SU-DHL-6 (cell line): ENCODE measurements around the gene CST5.
"Not testable (repeated sequence)": the region's sequence is repeated elsewhere in the genome, so short reads cannot be mapped to it uniquely, and the experiment has no call there.

Source experiments
- H2AFZ ChIP-seq: fragments of 200-600 bp; sonication (generic); 2 replicates; pipeline ENCODE4 v1.6.1; 2014; ENCODE audit warnings: low read depth, mild to moderate bottlenecking, moderate library complexity, mixed read lengths, antibody characterized with exemption, low read length; ENCODE audit not compliant: severe bottlenecking
- H3F3A ChIP-seq: fragments of 200-600 bp; shearing (Covaris generic); 2 replicates; pipeline ENCODE4 v1.6.0; 2016; ENCODE audit warnings: antibody characterized with exemption, mild to moderate bottlenecking; ENCODE audit not compliant: insufficient read depth
- H3K27ac ChIP-seq: fragments of 200-600 bp; sonication (generic); 2 replicates; pipeline ENCODE4 v1.5.1; 2016; ENCODE audit warnings: low read depth, mild to moderate bottlenecking, low read length, moderate library complexity, mixed read lengths
- H3K27me3 ChIP-seq: fragments of 200-600 bp; sonication (generic), shearing (Covaris generic); 2 replicates; pipeline ENCODE4 v1.6.0; 2014; ENCODE audit warnings: mild to moderate bottlenecking, low read length
- H3K36me3 ChIP-seq: fragments of 200-600 bp; sonication (generic); 2 replicates; pipeline ENCODE4 v1.6.1; 2014; ENCODE audit warnings: mild to moderate bottlenecking, low read length, mixed read lengths
- H3K4me2 ChIP-seq: fragments of 300-600, 200-600 bp; shearing (Covaris generic), sonication (generic); 2 replicates; pipeline ENCODE4 v1.6.0; 2014; ENCODE audit warnings: low read length, low read depth, mild to moderate bottlenecking; ENCODE audit not compliant: poor library complexity, severe bottlenecking
- H3K4me3 ChIP-seq: fragments of 200-600 bp; sonication (generic); 2 replicates; pipeline ENCODE4 v1.5.1; 2014; ENCODE audit warnings: antibody characterized with exemption, low read length, mild to moderate bottlenecking, mixed read lengths; ENCODE audit not compliant: insufficient read depth, poor library complexity, severe bottlenecking
- H3K79me2 ChIP-seq: fragments of 200-600 bp; sonication (generic); 2 replicates; pipeline ENCODE4 v1.6.1; 2014; ENCODE audit warnings: mild to moderate bottlenecking, low read length, moderate library complexity; ENCODE audit not compliant: insufficient read depth
- H3K9ac ChIP-seq: fragments of 200-600 bp; sonication (generic); 2 replicates; pipeline ENCODE4 v1.7.0; 2014; ENCODE audit warnings: mild to moderate bottlenecking, low read length
- H3K9me2 ChIP-seq: fragments of 200-600 bp; sonication (generic); replicated peaks from 2 replicates; pipeline ENCODE4 v1.6.1; 2014; ENCODE audit warnings: low read length; ENCODE audit not compliant: insufficient read depth
- H3K9me3 ChIP-seq: fragments of 200-600 bp; sonication (generic); 2 replicates; pipeline ENCODE4 v1.6.1; 2014; ENCODE audit warnings: low read length, mixed read lengths; ENCODE audit not compliant: insufficient read depth
- H4K20me1 ChIP-seq: fragments of 200-600 bp; sonication (generic); 2 replicates; pipeline ENCODE4 v1.6.1; 2014; ENCODE audit warnings: low read depth, mild to moderate bottlenecking, antibody characterized with exemption, low read length, moderate library complexity, mixed read lengths
- EZH2phosphoT487 ChIP-seq: fragments of 200-600 bp; sonication (generic), shearing (Covaris generic); conservative IDR thresholded peaks from 2 replicates; pipeline ENCODE4 v1.6.1; 2018; ENCODE audit warnings: mild to moderate bottlenecking, antibody characterized with exemption, low read length, moderate library complexity, mixed read lengths
- TF ChIP-seq, protein P1 (sequence below): fragments of 200-600 bp; sonication (generic); IDR thresholded peaks from one replicate; pipeline ENCODE4 v1.5.1; 2017; ENCODE audit warnings: antibody characterized with exemption, mild to moderate bottlenecking, low read length, moderate library complexity; ENCODE audit not compliant: insufficient read depth, poor library complexity, severe bottlenecking

The CST5 gene

GRCh38 chr20:23909390-23909789 lies 29.8 kb upstream of the CST5 start:
- Histone ChIP-seq H3K79me2 (no peaks in the 10 kb centered on the region), H3K36me3 (no peaks in the 10 kb centered on the region), H3K9ac (no peak overlapping the region), H3K27me3 (no peaks in the 10 kb centered on the region), H3K9me3 (no peaks in the 10 kb centered on the region), H3K27ac (no peak overlapping the region), H3K4me2 (no peak overlapping the region), H3F3A (no peaks in the 10 kb centered on the region), H3K4me3 (no peak overlapping the region), H2AFZ (no peak overlapping the region), H4K20me1 (no peaks in the 10 kb centered on the region), H3K9me2 (no peaks in the 10 kb centered on the region)
- TF ChIP-seq, protein P1, sequence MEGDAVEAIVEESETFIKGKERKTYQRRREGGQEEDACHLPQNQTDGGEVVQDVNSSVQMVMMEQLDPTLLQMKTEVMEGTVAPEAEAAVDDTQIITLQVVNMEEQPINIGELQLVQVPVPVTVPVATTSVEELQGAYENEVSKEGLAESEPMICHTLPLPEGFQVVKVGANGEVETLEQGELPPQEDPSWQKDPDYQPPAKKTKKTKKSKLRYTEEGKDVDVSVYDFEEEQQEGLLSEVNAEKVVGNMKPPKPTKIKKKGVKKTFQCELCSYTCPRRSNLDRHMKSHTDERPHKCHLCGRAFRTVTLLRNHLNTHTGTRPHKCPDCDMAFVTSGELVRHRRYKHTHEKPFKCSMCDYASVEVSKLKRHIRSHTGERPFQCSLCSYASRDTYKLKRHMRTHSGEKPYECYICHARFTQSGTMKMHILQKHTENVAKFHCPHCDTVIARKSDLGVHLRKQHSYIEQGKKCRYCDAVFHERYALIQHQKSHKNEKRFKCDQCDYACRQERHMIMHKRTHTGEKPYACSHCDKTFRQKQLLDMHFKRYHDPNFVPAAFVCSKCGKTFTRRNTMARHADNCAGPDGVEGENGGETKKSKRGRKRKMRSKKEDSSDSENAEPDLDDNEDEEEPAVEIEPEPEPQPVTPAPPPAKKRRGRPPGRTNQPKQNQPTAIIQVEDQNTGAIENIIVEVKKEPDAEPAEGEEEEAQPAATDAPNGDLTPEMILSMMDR: no peak
- TF ChIP-seq EZH2phosphoT487: no peak

DNA sequence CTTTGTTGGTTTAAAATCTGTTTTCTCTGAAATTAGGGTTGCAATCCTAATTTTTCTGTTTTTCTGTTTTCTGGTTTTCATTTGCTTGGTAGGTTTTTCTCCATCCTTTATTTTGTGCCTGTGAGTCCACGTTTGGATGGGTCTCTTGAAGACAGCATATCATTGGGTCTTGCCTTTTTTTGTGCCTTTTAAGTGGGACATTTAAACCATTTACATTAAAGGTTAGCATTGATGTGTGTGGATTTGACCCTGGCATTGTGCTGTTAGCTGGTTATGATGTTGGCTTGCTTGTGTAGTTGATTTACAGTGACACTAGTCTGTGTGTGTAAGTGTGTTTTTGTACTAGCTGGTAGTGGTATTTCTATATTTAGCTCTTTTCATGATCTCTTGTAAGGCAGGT lies 28.0 kb upstream of the CST5 start:
- Histone ChIP-seq H2AFZ (no peak overlapping the region), H3K9me2 (no peaks in the 10 kb centered on the region)

DNA sequence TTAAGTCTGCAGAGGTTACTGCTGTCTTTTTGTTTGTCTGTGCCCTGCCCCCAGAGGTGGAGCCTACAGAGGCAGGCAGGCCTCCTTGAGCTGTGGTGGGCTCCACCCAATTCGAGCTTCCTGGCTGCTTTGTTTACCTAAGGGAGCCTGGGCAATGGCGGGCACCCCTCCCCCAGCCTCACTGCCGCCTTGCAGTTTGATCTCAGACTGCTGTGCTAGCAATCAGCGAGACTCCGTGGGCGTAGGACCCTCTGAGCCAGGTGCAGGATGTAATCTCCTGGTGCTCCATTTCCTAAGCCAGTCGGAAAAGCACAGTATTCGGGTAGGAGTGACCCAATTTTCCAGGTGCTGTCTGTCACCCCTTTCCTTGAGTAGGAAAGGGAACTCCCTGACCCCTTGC lies 22.8 kb upstream of the CST5 start:
- not testable (repeated sequence) for H3K27me3 ChIP-seq, H4K20me1 ChIP-seq, H3K9me3 ChIP-seq, H3K36me3 ChIP-seq, H3K4me3 ChIP-seq, H3K4me2 ChIP-seq, H3K9me2 ChIP-seq, H3F3A ChIP-seq, H3K9ac ChIP-seq, H3K79me2 ChIP-seq, H3K27ac ChIP-seq, H2AFZ ChIP-seq

More for the DNA sequence above, 28.0 kb upstream of the CST5 start:
- H3K4me2 ChIP-seq: no peak overlapping the region
- H3K4me3 ChIP-seq: no peak overlapping the region
- no peak overlapping the region for H3K27ac ChIP-seq
- no peak overlapping the region for H3K9ac ChIP-seq
- no peaks in the 10 kb centered on the region for H3K9me3 ChIP-seq
- TF ChIP-seq, protein P1: no peak
- no peaks in the 10 kb centered on the region for H3F3A ChIP-seq
- H3K36me3 ChIP-seq: no peaks in the 10 kb centered on the region
- H3K27me3 ChIP-seq: no peaks in the 10 kb centered on the region
- H4K20me1 ChIP-seq: no peaks in the 10 kb centered on the region
- H3K79me2 ChIP-seq: no peaks in the 10 kb centered on the region

DNA sequence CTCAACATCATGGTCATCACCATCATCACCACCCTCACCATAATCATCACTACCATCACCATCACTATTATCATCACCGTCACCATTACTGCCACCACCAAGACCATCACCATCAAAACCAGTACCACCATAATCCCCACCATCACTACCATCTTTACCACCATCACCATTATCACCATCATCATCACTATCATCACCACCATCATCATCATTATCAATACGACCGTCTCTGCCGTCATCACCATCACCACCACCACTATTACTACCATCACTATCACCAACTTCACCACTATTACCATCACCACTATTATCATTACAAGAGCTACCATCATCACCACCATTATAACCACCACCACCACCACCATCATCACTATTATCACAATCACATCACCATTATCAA lies 11.3 kb upstream of the CST5 start:
- H3K4me3 ChIP-seq, H2AFZ ChIP-seq, H4K20me1 ChIP-seq, H3K4me2 ChIP-seq, H3K9me2 ChIP-seq, H3K9ac ChIP-seq, H3K9me3 ChIP-seq, H3K27ac ChIP-seq, H3K36me3 ChIP-seq, H3K79me2 ChIP-seq, H3K27me3 ChIP-seq, H3F3A ChIP-seq: not testable (repeated sequence)
